ENCODE measurements around the gene PRKCE.
A peak's percentile ranks its signal among the peaks of the same experiment; 100 is the strongest.

Gene PRKCE

GRCh38 chr2:45631955-45632354 is 19.5 kb upstream of the PRKCE start:
- DNase-seq = no peak

DNA sequence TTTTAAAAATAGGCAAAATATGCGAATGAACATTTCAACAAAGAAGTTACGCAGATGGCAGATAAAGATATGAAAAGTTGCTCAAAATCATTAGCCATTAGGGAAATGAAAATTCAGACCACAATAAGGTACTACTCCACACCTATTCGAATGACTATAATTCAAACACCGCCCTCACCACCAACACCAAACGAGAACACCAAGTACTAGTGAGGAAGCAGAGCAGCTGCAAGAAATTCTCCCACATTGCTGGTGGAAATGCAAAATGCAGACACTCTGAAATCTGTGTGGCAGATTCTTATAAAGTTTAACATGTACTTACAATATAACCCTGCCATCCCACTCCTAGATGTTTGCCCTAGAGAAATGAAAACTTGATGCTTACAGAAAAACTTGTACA is 17.3 kb upstream of the PRKCE start:
- DNase-seq = no peak

GRCh38 chr2:45636008-45636407 is 15.5 kb upstream of the PRKCE start:
- DNase-seq = no peak

GRCh38 chr2:45637440-45637839 is 14.0 kb upstream of the PRKCE start:
- DNase-seq = peak in 1 of 5 donors; percentile 19

GRCh38 chr2:45640576-45640975 is 10.9 kb upstream of the PRKCE start:
- DNase-seq = no peak

DNA sequence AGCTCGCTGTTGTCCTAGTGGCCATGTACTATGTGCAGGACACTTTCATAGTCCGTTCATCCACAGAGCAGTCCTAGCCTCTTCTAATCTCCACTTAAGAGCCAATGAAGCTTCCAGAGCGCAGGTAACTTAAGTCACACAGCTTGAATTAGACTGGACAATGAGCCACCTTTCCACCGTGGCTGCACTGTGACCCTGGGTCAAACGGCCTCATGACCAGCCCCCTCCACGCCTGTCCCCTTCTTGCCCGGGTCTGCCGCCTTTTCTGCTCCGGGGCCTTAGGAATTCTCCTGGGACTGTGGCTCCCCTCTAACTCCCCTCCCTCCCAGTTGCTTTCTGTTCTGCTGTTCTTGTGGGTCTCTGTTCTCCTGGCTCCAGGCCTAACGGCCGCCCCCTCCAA is 8.4 kb upstream of the PRKCE start:
- no peak for DNase-seq

DNA sequence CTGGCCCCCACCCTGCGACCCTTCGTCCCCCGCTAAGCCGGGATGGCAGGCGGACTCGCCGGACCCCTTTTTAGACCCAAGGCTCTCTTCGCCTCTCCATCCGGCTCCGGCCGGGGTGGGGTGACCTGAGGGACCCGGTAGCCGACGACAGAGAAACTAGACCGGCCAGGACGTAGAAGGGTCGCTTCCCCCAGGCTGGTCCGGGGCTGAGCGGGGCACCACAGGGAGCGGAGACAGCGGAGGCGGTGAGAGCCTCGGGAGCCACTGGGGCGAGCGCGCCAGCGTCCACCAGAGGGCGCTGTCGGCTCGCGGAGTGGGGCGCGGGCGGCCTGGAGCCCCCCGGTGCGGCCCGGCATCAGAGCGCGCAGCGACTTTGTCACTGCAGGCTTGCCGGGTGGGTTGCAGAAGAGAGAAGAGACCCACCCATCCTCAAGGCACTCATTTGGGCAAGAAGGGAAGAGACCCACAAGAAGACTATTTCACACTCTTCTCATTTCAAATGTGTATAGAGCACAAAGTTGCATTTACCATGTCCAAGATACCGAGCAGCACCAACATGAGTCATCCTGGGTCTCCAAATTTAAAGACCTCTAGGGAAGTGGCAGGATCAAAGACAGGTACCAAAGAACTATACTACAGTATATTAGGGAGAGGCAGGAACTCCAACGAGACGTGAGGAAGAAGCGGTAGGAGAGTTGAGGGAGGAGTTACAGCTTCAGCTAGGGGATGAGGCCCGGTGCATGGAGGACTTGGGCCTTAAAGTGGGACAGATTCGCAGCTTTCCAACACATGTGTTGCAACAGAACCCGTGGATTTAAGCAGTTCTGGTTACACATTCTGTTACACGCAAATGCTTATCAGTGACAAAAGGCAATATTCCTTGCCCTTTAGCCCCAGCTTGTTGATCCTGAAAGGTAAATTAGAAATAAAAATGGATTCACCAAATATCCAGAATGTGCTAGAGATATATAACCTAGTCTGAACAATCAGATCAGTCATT is 7.6 kb upstream of the PRKCE start:
- DNase-seq = peak; percentile 57 to 71 (median 63)

DNA sequence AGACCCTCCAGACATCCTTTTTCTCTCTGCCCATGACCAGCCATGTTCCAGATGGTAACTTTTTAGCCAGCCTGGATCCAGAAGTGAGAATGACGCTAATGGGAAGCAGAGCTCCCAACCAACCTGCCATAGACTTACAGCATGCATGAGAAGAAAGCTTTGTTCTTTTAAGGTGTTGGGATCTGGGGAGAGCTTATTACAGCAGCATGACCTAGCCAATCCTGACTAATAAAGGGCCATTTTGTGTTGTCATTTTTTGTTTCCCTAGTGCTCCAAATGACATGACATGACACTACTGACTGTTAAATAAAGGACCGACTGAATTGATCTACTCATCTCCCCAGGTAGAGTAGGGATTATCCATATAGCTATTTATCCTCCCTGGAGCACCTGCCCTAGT is 5.2 kb upstream of the PRKCE start:
- DNase-seq = no peak

- no peak for DNase-seq
These were observed 4.1 kb upstream of the PRKCE start for GRCh38 chr2:45647356-45647755.

DNA sequence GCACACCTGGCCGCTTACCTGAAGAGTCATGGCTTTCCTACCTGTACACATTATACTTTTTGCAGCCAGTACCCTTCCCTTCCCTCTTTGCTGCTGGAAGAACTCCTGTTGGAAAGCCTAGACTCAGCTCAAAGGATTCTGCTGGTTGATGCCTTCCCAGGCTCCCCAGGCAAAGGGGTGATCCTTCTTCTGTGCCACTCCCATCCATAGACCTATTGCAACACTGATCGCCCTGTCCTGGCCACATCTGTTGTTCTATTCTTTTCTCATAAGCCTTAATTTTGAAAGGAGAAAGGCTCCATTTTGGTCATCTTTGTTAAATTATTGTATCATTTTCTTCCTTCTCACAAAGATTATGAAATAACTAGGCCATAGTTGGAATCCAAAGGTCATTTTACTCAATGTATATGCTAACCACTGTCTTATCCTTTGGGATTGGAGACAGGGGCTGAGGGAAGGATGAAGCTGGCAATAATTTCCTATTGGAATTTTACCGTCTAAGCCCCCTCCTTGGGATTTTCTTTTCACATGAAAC is 3.4 kb upstream of the PRKCE start:
- DNase-seq = no peak

- DNase-seq = no peak
These were observed 2.8 kb upstream of the PRKCE start for GRCh38 chr2:45648636-45649035.

GRCh38 chr2:45649462-45649857 is 2.0 kb upstream of the PRKCE start:
- DNase-seq = no peak

GRCh38 chr2:45649858-45650811 is 1.3 kb upstream of the PRKCE start:
- peak; percentile 21 to 57 (median 41) for DNase-seq

DNA sequence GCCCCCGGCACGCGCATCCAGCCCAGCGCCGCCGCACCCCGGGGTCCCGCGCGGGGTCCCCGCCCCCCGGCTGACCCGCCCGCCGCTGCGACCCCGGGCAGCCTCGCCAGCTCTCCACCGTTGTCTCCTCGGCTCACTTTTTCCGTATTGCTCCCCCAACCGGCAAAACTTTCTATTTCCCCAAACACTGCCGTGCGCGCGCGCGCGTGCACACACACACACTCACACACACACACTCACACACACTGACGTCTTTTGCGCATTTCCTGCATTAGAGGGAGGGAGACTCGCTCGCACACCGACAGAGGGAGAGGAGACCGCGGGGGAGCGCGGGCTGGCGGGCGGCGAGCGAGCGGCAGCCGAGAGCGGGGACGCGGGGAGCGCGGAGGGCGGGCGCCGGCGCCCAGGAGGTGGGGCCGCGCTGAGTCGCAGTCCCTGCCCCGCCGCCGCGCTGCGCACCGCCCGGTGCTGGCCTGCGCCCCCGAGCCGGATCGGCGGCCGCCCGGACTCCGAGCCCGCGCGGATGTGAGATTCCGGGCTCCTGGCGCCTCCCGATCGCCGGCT is 542 bp upstream of the PRKCE start:
- DNase-seq = peak; percentile 86 to 94 (median 92)

- peak in 4 of 5 donors; percentile 4 to 17 (median 9) for DNase-seq
These were observed 886 bp downstream of the PRKCE start for GRCh38 chr2:45652090-45653031.

DNA sequence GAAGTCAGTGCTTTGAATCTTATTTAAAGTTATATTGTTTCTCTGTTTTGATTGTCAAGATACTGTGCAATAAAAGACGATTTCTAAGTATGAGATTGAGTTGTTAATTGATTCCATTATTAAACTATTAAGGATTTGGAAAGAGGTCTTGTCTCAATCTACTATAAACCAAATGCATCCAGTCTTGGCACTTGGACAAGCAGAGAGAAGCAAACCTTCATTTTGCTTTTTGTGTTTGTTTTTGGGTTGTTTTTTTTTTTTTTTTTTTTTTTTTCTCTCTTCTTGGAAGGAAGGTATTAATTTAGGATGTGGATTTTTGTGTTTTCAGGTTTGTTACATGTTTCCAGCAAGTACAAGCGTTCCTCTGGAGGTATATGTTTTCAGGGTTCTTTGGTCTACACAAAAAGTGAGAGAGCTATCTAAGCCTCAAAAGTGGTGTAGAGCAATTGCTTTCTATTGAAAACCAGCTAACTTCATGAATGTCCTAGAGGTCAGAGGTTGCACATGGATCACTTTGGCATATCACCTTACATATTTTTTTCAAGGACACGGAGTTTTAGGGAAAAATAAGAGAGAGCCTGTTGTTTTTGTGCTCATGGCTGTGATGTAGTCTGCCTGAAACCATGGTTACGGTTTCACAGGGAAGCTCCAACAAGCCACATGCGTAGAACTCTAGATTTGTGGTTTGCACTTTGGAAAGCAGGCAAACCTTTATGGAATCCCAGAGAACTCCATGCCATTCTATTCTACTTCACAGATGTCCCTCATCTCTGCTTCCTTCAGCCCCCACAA is 1.8 kb downstream of the PRKCE start:
- no peak for DNase-seq

DNA sequence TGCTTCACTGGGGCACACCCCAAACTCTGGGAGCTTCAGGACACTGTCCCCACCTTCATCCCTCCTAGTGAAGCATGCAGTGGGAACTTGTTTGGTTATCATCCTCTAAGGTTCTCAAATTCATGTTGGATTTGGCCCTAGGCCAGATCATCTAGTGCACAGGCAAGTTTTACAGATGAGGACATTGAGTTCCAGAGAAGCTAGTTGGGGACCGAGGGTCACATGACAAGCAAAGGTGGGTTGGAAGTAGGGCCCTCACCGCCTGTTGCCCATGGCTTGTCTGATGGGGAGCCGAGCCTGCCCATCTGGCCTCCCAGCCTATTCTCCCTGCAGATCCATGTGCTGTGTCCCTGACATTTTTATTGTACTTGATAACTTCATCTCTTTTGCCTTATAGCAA is 2.8 kb downstream of the PRKCE start:
- no peak for DNase-seq

GRCh38 chr2:45661828-45662227 is 10.4 kb downstream of the PRKCE start:
- DNase-seq = no peak

- DNase-seq = no peak
These were observed 13.3 kb downstream of the PRKCE start for GRCh38 chr2:45664635-45665261.

- DNase-seq = no peak
These were observed 17.0 kb downstream of the PRKCE start for GRCh38 chr2:45668509-45668908.
